Spleen (tissue), 7 donors: ENCODE measurements around the gene COL9A3.

ENCODE experiments used
- POLR2A ChIP-seq, 3 donors: fragments of 450-650 bp; IDR thresholded peaks; one replicate each; pipeline ENCODE4 v1.5.1; 2017; ENCODE audit warnings: antibody characterized with exemption in 3 of 3, mild to moderate bottlenecking in 1 of 3
- POLR2AphosphoS5 ChIP-seq, 3 donors: sonication (generic); formaldehyde crosslinking; IDR thresholded peaks; one replicate each; pipeline ENCODE4 v1.5.1; 2017; ENCODE audit warnings: antibody characterized with exemption in 3 of 3
- TF ChIP-seq, protein P1 (sequence below), 11 experiments: fragments of 200-600 bp in 7 of 11; fragments of 450-650 bp in 4 of 11; sonication (generic) in 4 of 11; IDR thresholded peaks in 8 of 11; conservative IDR thresholded peaks in 3 of 11; 1 replicate in 7 of 11; 2 replicates in 4 of 11; pipeline versions ENCODE4 v1.4.0 to v1.8.0; 2016 to 2021; ENCODE audit warnings: antibody characterized with exemption in 11 of 11, inconsistent platforms in 4 of 11, mild to moderate bottlenecking in 1 of 11
- donor health status: DM: no; HTN: no; CAD: no; lungs with moderate emphysema.
- donor health status: DM: no; HTN: no; CAD: no.
- donor health status: DM: no; HTN: no; CAD: no.

DNA sequence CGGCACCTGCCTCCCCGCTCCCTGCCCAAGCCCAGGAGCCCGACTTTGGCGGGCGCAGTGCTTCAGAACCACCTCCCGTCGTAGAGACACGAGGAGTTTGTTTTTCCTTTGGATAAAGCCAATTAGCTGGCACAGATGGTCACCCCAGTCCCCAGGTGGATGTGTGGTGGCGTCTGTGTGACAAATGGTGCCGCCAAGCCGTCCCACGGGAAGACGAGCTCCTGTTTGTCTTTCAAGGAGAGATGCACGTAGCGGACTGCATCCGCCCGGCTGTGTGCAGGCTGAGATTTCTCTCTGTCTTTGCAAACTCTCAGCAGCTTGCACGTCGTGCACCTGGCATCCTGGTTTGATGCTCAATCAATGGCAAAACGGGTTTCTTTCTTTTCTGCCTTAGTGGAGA lies 36.6 kb upstream of the COL9A3 start:
- TF ChIP-seq, protein P1, sequence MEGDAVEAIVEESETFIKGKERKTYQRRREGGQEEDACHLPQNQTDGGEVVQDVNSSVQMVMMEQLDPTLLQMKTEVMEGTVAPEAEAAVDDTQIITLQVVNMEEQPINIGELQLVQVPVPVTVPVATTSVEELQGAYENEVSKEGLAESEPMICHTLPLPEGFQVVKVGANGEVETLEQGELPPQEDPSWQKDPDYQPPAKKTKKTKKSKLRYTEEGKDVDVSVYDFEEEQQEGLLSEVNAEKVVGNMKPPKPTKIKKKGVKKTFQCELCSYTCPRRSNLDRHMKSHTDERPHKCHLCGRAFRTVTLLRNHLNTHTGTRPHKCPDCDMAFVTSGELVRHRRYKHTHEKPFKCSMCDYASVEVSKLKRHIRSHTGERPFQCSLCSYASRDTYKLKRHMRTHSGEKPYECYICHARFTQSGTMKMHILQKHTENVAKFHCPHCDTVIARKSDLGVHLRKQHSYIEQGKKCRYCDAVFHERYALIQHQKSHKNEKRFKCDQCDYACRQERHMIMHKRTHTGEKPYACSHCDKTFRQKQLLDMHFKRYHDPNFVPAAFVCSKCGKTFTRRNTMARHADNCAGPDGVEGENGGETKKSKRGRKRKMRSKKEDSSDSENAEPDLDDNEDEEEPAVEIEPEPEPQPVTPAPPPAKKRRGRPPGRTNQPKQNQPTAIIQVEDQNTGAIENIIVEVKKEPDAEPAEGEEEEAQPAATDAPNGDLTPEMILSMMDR (IDR thresholded peaks at IDR 0.05 in 8 of 11, conservative IDR thresholded peaks at IDR 0.05 in 3 of 11) = no peak
- no peak for TF ChIP-seq POLR2A (IDR thresholded peaks at IDR 0.05)
- TF ChIP-seq POLR2AphosphoS5 (IDR thresholded peaks at IDR 0.05) = no peak
